DOHH2 (cell line): Measurements from ENCODE around the gene PHACTR2.
"Not testable (repeated sequence)": the region's sequence is repeated elsewhere in the genome, so short reads cannot be mapped to it uniquely, and the experiment has no call there.

Source experiments
- H3F3A ChIP-seq: fragments of 200-600 bp; sonication (generic), shearing (Covaris generic); 2 replicates; pipeline ENCODE4 v1.6.0; 2016; ENCODE audit warnings: antibody characterized with exemption, mild to moderate bottlenecking; ENCODE audit not compliant: control insufficient read depth, insufficient read depth
- H3K27ac ChIP-seq: fragments of 200-600 bp; sonication (generic); 2 replicates; pipeline ENCODE4 v1.5.1; 2014; ENCODE audit warnings: low read depth, mild to moderate bottlenecking, low read length, moderate library complexity
- H3K27me3 ChIP-seq: fragments of 200-600 bp; sonication (generic); 2 replicates; pipeline ENCODE4 v1.6.1; 2014; ENCODE audit warnings: mild to moderate bottlenecking, low read length, mixed read lengths; ENCODE audit not compliant: control insufficient read depth
- H3K36me3 ChIP-seq: fragments of 200-600 bp; sonication (generic); 2 replicates; pipeline ENCODE4 v1.6.1; 2014; ENCODE audit warnings: mild to moderate bottlenecking, low read length, moderate library complexity, mixed read lengths; ENCODE audit not compliant: control insufficient read depth
- H3K4me1 ChIP-seq: fragments of 200-600 bp; sonication (generic); 2 replicates; pipeline ENCODE4 v1.6.1; 2014; ENCODE audit warnings: mild to moderate bottlenecking, low read length, mixed read lengths; ENCODE audit not compliant: control insufficient read depth
- H3K4me2 ChIP-seq: fragments of 200-600 bp; sonication (generic); 2 replicates; pipeline ENCODE4 v1.6.0; 2014; ENCODE audit warnings: mild to moderate bottlenecking, low read length, moderate library complexity
- H3K4me3 ChIP-seq: fragments of 200-600 bp; sonication (generic); 2 replicates; pipeline ENCODE4 v1.5.1; 2014; ENCODE audit warnings: mild to moderate bottlenecking, low read length, mixed read lengths
- H3K79me2 ChIP-seq: fragments of 200-600 bp; sonication (generic); 2 replicates; pipeline ENCODE4 v1.6.1; 2014; ENCODE audit warnings: mild to moderate bottlenecking, low read length, mixed read lengths; ENCODE audit not compliant: control insufficient read depth
- H3K9me2 ChIP-seq: fragments of 200-600 bp; sonication (generic); replicated peaks from 2 replicates; pipeline ENCODE4 v1.6.1; 2014; ENCODE audit warnings: mild to moderate bottlenecking, low read length, mixed read lengths; ENCODE audit not compliant: control insufficient read depth
- H3K9me3 ChIP-seq: fragments of 200-600 bp; sonication (generic); 2 replicates; pipeline ENCODE4 v1.6.1; 2014; ENCODE audit warnings: antibody characterized with exemption, low read length, mixed read lengths; ENCODE audit not compliant: control insufficient read depth, insufficient read depth
- H4K20me1 ChIP-seq: fragments of 200-600 bp; sonication (generic); 2 replicates; pipeline ENCODE4 v1.6.0; 2014; ENCODE audit warnings: low read depth, mild to moderate bottlenecking, antibody characterized with exemption, low read length, moderate library complexity; ENCODE audit not compliant: control insufficient read depth, insufficient read depth
- EZH2phosphoT487 ChIP-seq: fragments of 200-600 bp; sonication (generic); IDR thresholded peaks from 2 replicates; pipeline ENCODE4 v1.6.1; 2017; ENCODE audit warnings: borderline replicate concordance, mild to moderate bottlenecking, antibody characterized with exemption, low read length, moderate library complexity, mixed read lengths
- TF ChIP-seq, protein P1 (sequence below): fragments of 200-600 bp; sonication (generic); IDR thresholded peaks from one replicate; pipeline ENCODE4 v1.5.1; 2014; ENCODE audit warnings: antibody characterized with exemption, mild to moderate bottlenecking, low read depth, low read length; ENCODE audit not compliant: poor library complexity, severe bottlenecking

Gene PHACTR2

DNA sequence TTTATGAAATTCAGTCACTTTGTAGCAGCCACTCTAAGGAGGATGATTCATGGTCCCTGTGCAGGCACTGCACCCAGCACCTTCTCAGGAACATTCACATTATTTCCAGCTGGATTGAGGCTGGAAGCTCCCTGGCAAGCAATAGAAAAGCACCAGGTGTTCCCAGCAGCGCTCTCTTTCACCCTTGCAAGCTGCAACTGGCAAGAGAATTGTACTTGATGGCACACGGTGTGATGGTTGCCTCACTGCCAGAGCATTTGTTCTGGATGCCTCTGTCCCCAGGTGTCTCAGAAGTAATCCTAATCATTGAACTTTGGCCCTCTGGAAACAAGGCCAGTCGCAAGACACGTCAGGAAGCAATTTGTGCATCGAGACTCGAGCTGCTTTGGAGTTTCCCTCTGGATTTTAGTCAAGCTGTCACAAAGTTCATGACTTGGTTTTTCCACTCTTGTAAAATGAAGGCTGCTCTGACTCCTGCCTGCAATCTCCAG, 24.9 kb upstream of the PHACTR2 start:
- H3K27me3 ChIP-seq, result no peaks in the 10 kb centered on the region
- H3K36me3 ChIP-seq, result no peaks in the 10 kb centered on the region
- no peak overlapping the region for H3K4me2 ChIP-seq
- no peaks in the 10 kb centered on the region for H3F3A ChIP-seq
- no peaks in the 10 kb centered on the region for H4K20me1 ChIP-seq
- H3K9me3 ChIP-seq, result no peaks in the 10 kb centered on the region
- H3K4me1 ChIP-seq, result no peaks in the 10 kb centered on the region
- H3K4me3 ChIP-seq, result no peak overlapping the region
- no peak overlapping the region for H3K27ac ChIP-seq
- TF ChIP-seq, protein P1, sequence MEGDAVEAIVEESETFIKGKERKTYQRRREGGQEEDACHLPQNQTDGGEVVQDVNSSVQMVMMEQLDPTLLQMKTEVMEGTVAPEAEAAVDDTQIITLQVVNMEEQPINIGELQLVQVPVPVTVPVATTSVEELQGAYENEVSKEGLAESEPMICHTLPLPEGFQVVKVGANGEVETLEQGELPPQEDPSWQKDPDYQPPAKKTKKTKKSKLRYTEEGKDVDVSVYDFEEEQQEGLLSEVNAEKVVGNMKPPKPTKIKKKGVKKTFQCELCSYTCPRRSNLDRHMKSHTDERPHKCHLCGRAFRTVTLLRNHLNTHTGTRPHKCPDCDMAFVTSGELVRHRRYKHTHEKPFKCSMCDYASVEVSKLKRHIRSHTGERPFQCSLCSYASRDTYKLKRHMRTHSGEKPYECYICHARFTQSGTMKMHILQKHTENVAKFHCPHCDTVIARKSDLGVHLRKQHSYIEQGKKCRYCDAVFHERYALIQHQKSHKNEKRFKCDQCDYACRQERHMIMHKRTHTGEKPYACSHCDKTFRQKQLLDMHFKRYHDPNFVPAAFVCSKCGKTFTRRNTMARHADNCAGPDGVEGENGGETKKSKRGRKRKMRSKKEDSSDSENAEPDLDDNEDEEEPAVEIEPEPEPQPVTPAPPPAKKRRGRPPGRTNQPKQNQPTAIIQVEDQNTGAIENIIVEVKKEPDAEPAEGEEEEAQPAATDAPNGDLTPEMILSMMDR, result no peak
- no peak for TF ChIP-seq EZH2phosphoT487
- H3K9me2 ChIP-seq, result no peaks in the 10 kb centered on the region
- H3K79me2 ChIP-seq, result no peaks in the 10 kb centered on the region

DNA sequence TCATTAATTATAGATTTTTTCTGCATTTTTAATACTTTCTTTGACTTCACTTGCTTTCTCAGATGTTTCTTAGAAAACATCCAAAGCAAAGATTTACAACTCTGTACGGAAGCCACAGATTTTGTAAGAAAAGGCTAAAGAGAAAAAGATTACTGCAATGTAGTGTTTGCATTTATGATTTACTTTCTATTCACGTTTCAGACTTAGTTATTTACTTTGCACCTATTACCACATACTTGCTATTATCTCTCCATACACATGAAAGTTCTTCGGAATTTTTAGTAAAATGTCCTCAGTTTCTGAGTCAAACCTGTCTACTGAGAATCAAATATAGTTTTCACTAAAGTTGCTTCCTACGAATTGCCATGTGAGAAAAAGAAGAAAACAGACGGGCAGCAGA, 22.2 kb upstream of the PHACTR2 start:
- Histone ChIP-seq H3K27ac (no peak overlapping the region), H3K27me3 (no peaks in the 10 kb centered on the region)
- TF ChIP-seq, protein P1, result no peak
- no peak for TF ChIP-seq EZH2phosphoT487

DNA sequence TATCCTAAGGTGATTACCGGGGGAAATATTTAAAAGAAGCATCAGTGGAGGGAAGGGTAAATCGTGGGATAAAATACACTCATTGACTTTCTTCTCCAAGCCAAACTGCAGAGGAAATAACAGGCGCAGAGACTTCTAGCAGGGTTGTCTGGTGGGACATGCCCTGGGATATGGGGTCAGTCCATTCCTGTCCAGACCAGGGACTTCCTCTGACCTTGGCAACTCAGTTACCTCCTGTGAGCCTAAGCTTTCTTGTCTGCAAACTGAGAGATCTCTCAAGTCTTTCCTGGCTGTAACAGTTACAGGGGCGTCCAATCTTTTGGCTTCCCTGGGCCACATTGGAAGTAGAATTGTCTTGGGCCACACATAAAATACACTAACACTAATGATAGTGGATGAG, 21.7 kb upstream of the PHACTR2 start:
- Histone ChIP-seq H4K20me1 (no peaks in the 10 kb centered on the region), H3F3A (no peaks in the 10 kb centered on the region), H3K79me2 (no peaks in the 10 kb centered on the region), H3K9me3 (no peaks in the 10 kb centered on the region), H3K4me2 (no peak overlapping the region), H3K36me3 (no peaks in the 10 kb centered on the region), H3K4me1 (no peaks in the 10 kb centered on the region), H3K27me3 (no peaks in the 10 kb centered on the region), H3K9me2 (no peaks in the 10 kb centered on the region), H3K27ac (no peak overlapping the region), H3K4me3 (no peak overlapping the region)
- TF ChIP-seq EZH2phosphoT487, result no peak
- TF ChIP-seq, protein P1, result no peak

More for the DNA sequence above, 22.2 kb upstream of the PHACTR2 start:
- Histone ChIP-seq H3F3A (no peaks in the 10 kb centered on the region), H4K20me1 (no peaks in the 10 kb centered on the region), H3K4me3 (no peak overlapping the region), H3K4me1 (no peaks in the 10 kb centered on the region), H3K9me2 (no peaks in the 10 kb centered on the region), H3K9me3 (no peaks in the 10 kb centered on the region), H3K36me3 (no peaks in the 10 kb centered on the region), H3K79me2 (no peaks in the 10 kb centered on the region), H3K4me2 (no peak overlapping the region)

DNA sequence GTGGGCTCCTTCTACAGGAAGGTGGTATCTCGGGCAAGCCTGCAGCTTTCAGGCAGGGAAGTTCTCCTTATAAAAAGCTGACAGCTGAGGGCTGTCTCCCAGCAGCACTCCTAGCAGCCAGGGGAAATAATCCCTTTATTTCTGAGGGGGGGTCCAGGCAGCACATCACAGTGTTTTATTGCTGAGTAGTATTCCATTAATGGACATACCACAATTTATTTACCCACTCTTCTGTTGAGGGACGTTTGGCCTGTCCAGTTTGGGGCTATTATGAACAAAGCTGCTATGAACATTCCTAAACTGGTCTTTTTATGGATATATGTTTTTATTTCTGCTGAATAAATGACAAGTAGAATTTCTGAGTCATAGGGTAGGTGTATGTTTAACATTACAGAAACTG, 20.0 kb upstream of the PHACTR2 start:
- no peaks in the 10 kb centered on the region for H3K4me1 ChIP-seq
- H3K4me2 ChIP-seq, result no peak overlapping the region
- no peaks in the 10 kb centered on the region for H3K79me2 ChIP-seq
- no peaks in the 10 kb centered on the region for H3F3A ChIP-seq
- no peak overlapping the region for H3K4me3 ChIP-seq
- H3K27ac ChIP-seq, result no peak overlapping the region
- TF ChIP-seq, protein P1, result no peak
- H3K9me3 ChIP-seq, result no peaks in the 10 kb centered on the region
- no peaks in the 10 kb centered on the region for H3K36me3 ChIP-seq
- H3K27me3 ChIP-seq, result no peaks in the 10 kb centered on the region
- H4K20me1 ChIP-seq, result no peaks in the 10 kb centered on the region
- H3K9me2 ChIP-seq, result no peaks in the 10 kb centered on the region

DNA sequence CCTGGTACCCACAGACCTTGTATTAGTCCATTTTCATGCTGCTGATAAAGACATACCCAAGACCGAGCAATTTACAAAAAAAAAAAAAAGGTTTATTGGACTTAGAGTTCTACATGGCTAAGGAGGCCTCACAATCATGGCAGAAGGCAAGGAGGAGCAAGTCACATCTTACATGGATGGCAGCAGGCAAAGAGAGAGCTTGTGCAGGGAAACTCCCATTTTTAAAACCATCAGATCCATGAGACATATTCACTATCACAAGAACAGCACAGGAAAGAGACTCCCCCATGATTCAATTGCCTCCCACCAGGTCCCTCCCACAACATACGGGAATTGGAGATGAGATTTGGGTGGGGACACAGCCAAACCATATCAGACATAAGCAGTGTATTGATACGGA, 17.6 kb upstream of the PHACTR2 start:
- not testable (repeated sequence) for H3K36me3 ChIP-seq, H3K9me2 ChIP-seq, H3K4me2 ChIP-seq, H3K4me3 ChIP-seq, H3K27ac ChIP-seq, H3K9me3 ChIP-seq, H3K79me2 ChIP-seq, H3K27me3 ChIP-seq, H4K20me1 ChIP-seq, H3F3A ChIP-seq, H3K4me1 ChIP-seq
